HepG2 (cell line): Measurements from ENCODE around the gene LCAT. TPM values are rescaled to one million over a fixed set of nuclear protein-coding genes. Genes with fewer than 3 reads are reported as not detected.
A peak's percentile ranks its signal among the peaks of the same experiment; 100 is the strongest.

Source experiments
- ADNP ChIP-seq: sonication (generic); formaldehyde crosslinking; IDR thresholded peaks from 2 replicates; pipeline ENCODE4 v1.4.0; 2020; ENCODE audit warnings: missing genetic modification reagents
- ERF ChIP-seq: IDR thresholded peaks from 2 replicates; pipeline ENCODE4 v1.6.1; 2018; ENCODE audit warnings: missing biosample characterization, missing genetic modification reagents
- GFI1 ChIP-seq: sonication (generic); formaldehyde crosslinking; IDR thresholded peaks from 2 replicates; pipeline ENCODE4 v1.5.0; 2020; ENCODE audit warnings: missing genetic modification reagents, mild to moderate bottlenecking, borderline replicate concordance
- HMGA1 ChIP-seq: sonication (generic); formaldehyde crosslinking; conservative IDR thresholded peaks from 2 replicates; pipeline ENCODE4 v1.4.0; 2020; ENCODE audit warnings: missing genetic modification reagents
- SALL1 ChIP-seq: sonication (generic); formaldehyde crosslinking; IDR thresholded peaks from 2 replicates; pipeline ENCODE4 v1.8.0; 2022; ENCODE audit warnings: mild to moderate bottlenecking, missing genetic modification reagents
- TSC22D2 ChIP-seq: sonication (generic); formaldehyde crosslinking; IDR thresholded peaks from 2 replicates; pipeline ENCODE4 v1.5.1; 2020; ENCODE audit warnings: missing genetic modification reagents, mild to moderate bottlenecking, borderline replicate concordance
- YEATS4 ChIP-seq: sonication (generic); formaldehyde crosslinking; IDR thresholded peaks from 2 replicates; pipeline ENCODE4 v1.4.0; 2020; ENCODE audit warnings: missing genetic modification reagents, borderline replicate concordance
- ZFP62 ChIP-seq: sonication (generic); formaldehyde crosslinking; IDR thresholded peaks from 2 replicates; pipeline ENCODE4 v1.4.0; 2020; ENCODE audit warnings: missing genetic modification reagents
- ZNF496 ChIP-seq: sonication (generic); formaldehyde crosslinking; IDR thresholded peaks from 2 replicates; pipeline ENCODE4 v1.8.1; 2023; ENCODE audit warnings: mild to moderate bottlenecking, moderate library complexity, missing genetic modification reagents; ENCODE audit not compliant: insufficient replicate concordance
- ZNF510 ChIP-seq: sonication (generic); formaldehyde crosslinking; IDR thresholded peaks from 2 replicates; pipeline ENCODE4 v1.4.0; 2020; ENCODE audit warnings: low read depth, mild to moderate bottlenecking, missing genetic modification reagents
- ZNF572 ChIP-seq: sonication (generic); formaldehyde crosslinking; IDR thresholded peaks from 2 replicates; pipeline ENCODE4 v1.5.1; 2020; ENCODE audit warnings: mild to moderate bottlenecking, missing genetic modification reagents
- ZNF7 ChIP-seq: IDR thresholded peaks from 2 replicates; pipeline ENCODE4 v1.6.1; 2016; ENCODE audit warnings: missing biosample characterization, missing genetic modification reagents
- ZNF724P ChIP-seq: sonication (generic); formaldehyde crosslinking; IDR thresholded peaks from 2 replicates; pipeline ENCODE4 v1.8.0; 2022; ENCODE audit warnings: missing genetic modification reagents, borderline replicate concordance
- polyA plus RNA-seq, 8 experiments: library from polyadenylated mRNA; depleted of rRNA in 3 of 8; stranded (reverse) in 7 of 8; unstranded in 1 of 8; fragments of >200 nt; fragmentation: Illumina TruSeq in 4 of 8; extraction: Trizol in 4 of 8; gene quantifications; 2 replicates each; pipeline versions ENCODE4 v1.2.1 to v1.2.3, GENCODE V29; 2011 to 2016; ENCODE audit warnings: low read depth in 4 of 8, missing spikeins in 1 of 8, mixed read lengths in 1 of 8; ENCODE audit not compliant: insufficient read depth in 1 of 8
- total RNA-seq, 5 experiments: library from RNA; depleted of rRNA; stranded (reverse); fragments of >200 nt; fragmentation: Illumina TruSeq; extraction: Trizol; gene quantifications; 2 replicates each; pipeline ENCODE4 v1.2.3, GENCODE V29; 2016; ENCODE audit warnings: low read depth in 1 of 5
- TF ChIP-seq, protein P1 (sequence below): sonication (generic); formaldehyde crosslinking; IDR thresholded peaks from one replicate; pipeline ENCODE4 v1.5.1; 2020; ENCODE audit warnings: mild to moderate bottlenecking, missing genetic modification reagents; ENCODE audit errors: not compliant biosample characterization
- TF ChIP-seq, protein P2 (sequence below): sonication (generic); formaldehyde crosslinking; IDR thresholded peaks from 2 replicates; pipeline ENCODE4 v1.4.0; 2020; ENCODE audit warnings: missing genetic modification reagents
- TF ChIP-seq, protein P3 (sequence below): sonication (generic); formaldehyde crosslinking; conservative IDR thresholded peaks from 2 replicates; pipeline ENCODE4 v1.5.0; 2020; ENCODE audit warnings: missing genetic modification reagents
- TF ChIP-seq, protein P4 (sequence below): sonication (generic); formaldehyde crosslinking; IDR thresholded peaks from 2 replicates; pipeline ENCODE4 v1.4.0; 2020; ENCODE audit warnings: mild to moderate bottlenecking, missing genetic modification reagents

LCAT gene
- total and polyA plus RNA-seq, 2 of the 13 experiments (the other 11 are each of a cell fraction or from before 2014, with no cell fraction given) = 36.1 to 38.9 TPM

DNA sequence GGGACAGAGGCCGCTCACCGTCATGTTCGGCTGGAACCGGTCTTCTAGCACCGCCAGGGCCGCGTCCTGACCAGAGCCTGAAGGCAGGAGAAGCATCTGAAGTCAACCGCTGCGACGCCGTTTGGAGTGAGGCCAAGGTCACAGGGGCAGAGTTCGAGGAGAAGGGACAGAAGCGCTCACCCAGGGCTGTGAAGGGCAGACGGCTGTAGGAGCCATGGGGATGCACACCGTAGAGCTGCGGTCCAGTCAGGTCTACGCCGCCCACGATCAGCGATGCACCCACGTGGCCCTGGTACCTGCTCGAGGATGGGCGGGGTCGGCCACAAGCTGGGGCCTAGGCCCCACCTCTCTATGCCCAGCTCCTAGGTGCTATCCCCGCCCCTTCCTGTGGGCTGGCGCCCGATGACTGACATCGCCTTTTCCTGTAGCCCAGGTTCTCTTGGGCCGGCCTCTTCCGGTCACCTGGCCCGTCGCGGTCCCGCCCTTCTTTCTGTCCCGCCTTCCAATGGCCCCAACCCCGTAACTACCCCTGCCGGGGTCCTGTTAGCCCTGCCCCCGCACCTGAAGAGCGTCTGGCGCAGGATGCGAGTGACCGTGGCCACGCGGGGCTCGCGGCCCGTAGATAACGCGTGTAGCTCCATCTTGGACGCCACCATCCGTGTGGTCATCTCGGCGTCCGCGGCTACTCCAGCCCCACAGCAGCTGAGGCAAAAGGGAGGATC lies 8.4 kb downstream of the LCAT start (continued):
- TF ChIP-seq, protein P1, sequence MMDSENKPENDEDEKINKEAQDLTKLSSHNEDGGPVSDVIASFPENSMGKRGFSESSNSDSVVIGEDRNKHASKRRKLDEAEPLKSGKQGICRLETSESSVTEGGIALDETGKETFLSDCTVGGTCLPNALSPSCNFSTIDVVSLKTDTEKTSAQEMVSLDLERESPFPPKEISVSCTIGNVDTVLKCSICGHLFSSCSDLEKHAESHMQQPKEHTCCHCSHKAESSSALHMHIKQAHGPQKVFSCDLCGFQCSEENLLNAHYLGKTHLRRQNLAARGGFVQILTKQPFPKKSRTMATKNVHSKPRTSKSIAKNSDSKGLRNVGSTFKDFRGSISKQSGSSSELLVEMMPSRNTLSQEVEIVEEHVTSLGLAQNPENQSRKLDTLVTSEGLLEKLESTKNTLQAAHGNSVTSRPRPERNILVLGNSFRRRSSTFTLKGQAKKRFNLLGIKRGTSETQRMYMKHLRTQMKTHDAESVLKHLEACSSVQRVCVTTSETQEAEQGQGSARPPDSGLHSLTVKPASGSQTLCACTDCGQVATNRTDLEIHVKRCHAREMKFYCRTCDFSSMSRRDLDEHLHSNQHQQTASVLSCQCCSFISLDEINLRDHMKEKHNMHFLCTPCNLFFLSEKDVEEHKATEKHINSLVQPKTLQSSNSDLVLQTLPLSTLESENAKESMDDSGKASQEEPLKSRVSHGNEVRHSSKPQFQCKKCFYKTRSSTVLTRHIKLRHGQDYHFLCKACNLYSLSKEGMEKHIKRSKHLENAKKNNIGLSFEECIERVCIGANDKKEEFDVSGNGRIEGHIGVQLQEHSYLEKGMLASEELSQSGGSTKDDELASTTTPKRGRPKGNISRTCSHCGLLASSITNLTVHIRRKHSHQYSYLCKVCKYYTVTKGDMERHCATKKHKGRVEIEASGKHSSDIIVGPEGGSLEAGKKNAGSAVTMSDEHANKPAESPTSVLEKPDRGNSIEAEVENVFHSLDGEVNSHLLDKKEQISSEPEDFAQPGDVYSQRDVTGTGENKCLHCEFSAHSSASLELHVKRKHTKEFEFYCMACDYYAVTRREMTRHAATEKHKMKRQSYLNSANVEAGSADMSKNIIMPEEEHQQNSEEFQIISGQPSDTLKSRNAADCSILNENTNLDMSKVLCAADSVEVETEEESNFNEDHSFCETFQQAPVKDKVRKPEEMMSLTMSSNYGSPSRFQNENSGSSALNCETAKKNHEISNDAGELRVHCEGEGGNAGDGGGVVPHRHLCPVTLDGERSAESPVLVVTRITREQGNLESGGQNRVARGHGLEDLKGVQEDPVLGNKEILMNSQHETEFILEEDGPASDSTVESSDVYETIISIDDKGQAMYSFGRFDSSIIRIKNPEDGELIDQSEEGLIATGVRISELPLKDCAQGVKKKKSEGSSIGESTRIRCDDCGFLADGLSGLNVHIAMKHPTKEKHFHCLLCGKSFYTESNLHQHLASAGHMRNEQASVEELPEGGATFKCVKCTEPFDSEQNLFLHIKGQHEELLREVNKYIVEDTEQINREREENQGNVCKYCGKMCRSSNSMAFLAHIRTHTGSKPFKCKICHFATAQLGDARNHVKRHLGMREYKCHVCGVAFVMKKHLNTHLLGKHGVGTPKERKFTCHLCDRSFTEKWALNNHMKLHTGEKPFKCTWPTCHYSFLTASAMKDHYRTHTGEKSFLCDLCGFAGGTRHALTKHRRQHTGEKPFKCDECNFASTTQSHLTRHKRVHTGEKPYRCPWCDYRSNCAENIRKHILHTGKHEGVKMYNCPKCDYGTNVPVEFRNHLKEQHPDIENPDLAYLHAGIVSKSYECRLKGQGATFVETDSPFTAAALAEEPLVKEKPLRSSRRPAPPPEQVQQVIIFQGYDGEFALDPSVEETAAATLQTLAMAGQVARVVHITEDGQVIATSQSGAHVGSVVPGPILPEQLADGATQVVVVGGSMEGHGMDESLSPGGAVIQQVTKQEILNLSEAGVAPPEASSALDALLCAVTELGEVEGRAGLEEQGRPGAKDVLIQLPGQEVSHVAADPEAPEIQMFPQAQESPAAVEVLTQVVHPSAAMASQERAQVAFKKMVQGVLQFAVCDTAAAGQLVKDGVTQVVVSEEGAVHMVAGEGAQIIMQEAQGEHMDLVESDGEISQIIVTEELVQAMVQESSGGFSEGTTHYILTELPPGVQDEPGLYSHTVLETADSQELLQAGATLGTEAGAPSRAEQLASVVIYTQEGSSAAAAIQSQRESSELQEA (CRISPR knock-in tag) = peak; percentile 80
- TF ChIP-seq YEATS4 = peak; percentile 96
- TF ChIP-seq, protein P2, sequence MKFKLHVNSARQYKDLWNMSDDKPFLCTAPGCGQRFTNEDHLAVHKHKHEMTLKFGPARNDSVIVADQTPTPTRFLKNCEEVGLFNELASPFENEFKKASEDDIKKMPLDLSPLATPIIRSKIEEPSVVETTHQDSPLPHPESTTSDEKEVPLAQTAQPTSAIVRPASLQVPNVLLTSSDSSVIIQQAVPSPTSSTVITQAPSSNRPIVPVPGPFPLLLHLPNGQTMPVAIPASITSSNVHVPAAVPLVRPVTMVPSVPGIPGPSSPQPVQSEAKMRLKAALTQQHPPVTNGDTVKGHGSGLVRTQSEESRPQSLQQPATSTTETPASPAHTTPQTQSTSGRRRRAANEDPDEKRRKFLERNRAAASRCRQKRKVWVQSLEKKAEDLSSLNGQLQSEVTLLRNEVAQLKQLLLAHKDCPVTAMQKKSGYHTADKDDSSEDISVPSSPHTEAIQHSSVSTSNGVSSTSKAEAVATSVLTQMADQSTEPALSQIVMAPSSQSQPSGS = peak; percentile 52
- TF ChIP-seq, protein P3, sequence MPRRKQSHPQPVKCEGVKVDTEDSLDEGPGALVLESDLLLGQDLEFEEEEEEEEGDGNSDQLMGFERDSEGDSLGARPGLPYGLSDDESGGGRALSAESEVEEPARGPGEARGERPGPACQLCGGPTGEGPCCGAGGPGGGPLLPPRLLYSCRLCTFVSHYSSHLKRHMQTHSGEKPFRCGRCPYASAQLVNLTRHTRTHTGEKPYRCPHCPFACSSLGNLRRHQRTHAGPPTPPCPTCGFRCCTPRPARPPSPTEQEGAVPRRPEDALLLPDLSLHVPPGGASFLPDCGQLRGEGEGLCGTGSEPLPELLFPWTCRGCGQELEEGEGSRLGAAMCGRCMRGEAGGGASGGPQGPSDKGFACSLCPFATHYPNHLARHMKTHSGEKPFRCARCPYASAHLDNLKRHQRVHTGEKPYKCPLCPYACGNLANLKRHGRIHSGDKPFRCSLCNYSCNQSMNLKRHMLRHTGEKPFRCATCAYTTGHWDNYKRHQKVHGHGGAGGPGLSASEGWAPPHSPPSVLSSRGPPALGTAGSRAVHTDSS (CRISPR knock-in tag) = peak; percentile 74; the same call in 1 of the 2 replicates
- TF ChIP-seq ADNP (CRISPR knock-in tag) = no peak
- TF ChIP-seq ZNF510 (CRISPR knock-in tag) = peak; percentile 55; the same call in 1 of the 2 replicates
- TF ChIP-seq ZFP62 (CRISPR knock-in tag) = peak; percentile 83; the same call in 1 of the 2 replicates
- TF ChIP-seq ZNF7 = no peak
- peak; percentile 91 for TF ChIP-seq ERF (CRISPR knock-in tag)
- TF ChIP-seq TSC22D2 (CRISPR knock-in tag) = peak; percentile 72
- peak; percentile 96 for TF ChIP-seq ZNF724P (CRISPR knock-in tag)
- TF ChIP-seq GFI1 (CRISPR knock-in tag) = no peak; the same call in 1 of the 2 replicates
- no peak for TF ChIP-seq HMGA1 (CRISPR knock-in tag)
- TF ChIP-seq ZNF496 (CRISPR knock-in tag) = no peak
- TF ChIP-seq, protein P4, sequence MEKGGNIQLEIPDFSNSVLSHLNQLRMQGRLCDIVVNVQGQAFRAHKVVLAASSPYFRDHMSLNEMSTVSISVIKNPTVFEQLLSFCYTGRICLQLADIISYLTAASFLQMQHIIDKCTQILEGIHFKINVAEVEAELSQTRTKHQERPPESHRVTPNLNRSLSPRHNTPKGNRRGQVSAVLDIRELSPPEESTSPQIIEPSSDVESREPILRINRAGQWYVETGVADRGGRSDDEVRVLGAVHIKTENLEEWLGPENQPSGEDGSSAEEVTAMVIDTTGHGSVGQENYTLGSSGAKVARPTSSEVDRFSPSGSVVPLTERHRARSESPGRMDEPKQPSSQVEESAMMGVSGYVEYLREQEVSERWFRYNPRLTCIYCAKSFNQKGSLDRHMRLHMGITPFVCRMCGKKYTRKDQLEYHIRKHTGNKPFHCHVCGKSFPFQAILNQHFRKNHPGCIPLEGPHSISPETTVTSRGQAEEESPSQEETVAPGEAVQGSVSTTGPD (CRISPR knock-in tag) = no peak
- TF ChIP-seq SALL1 = peak; percentile 93
- TF ChIP-seq ZNF572 = peak; percentile 87
